NT2/D1 (cell line): ENCODE data around the gene SIN3B.

ENCODE experiments used
- SUZ12 ChIP-seq: IDR thresholded peaks from 2 replicates; pipeline ENCODE4 v1.6.1; 2011; ENCODE audit not compliant: insufficient read length, insufficient read depth; ENCODE audit errors: extremely low read depth
- YY1 ChIP-seq: IDR thresholded peaks from 2 replicates; pipeline ENCODE4 v1.6.1; 2011; ENCODE audit not compliant: insufficient read length, insufficient read depth
- ZNF274 ChIP-seq: IDR thresholded peaks from 2 replicates; pipeline ENCODE4 v1.6.1; 2011; ENCODE audit warnings: mild to moderate bottlenecking, low read depth, low read length

DNA sequence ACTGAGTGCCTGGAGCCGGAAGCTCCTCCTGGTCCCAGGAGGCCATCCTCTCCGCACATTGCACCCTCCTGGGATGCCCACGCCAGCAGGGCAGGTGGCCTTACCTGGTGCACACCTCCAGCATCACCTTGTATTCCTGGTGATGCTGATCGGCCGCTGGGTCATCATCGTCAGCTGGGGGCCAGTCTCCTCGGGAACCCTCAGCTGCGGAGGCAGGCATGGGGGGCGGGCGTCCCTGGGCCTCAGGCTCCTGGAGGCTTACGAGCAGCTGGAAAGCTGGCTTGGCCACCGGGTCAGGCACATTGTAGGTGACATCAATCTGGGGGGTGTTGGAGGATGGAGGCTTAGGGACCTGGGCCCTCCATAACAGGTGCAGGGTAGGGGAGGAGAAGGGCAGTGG is 73.3 kb downstream of the SIN3B start:
- TF ChIP-seq SUZ12 (no peak), ZNF274 (no peak), YY1 (no peak)
